GM18502 (cell line): Measurements from ENCODE around the gene CHAC1.

Experiments
- ATAC-seq: cut with Tn5 transposase; IDR thresholded peaks from one replicate; pipeline ENCODE4 v1.9.1; 2021; ENCODE audit warnings: mild to moderate bottlenecking; ENCODE audit not compliant: unreplicated experiment, poor library complexity

Gene CHAC1

DNA sequence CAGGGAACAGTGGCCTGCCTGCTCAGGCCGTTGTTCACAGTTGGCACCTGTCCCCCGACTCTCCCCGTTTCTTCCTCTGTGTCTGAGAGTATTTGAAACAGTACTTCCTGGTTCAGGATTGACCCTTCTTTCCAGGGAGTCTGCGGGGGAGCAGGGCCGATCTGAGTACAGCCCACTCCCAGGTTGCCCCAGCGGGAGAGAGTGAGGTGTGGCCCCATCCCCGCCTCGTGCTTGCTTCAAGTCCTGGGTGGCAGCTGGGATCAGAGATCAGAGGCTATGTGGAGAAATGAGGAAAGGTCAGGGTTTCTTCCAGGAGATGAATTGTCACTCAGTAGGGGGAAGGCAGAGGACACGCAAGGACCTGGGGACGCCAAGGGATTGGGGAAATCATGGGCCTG, 30.7 kb upstream of the CHAC1 start:
- no peak for ATAC-seq

DNA sequence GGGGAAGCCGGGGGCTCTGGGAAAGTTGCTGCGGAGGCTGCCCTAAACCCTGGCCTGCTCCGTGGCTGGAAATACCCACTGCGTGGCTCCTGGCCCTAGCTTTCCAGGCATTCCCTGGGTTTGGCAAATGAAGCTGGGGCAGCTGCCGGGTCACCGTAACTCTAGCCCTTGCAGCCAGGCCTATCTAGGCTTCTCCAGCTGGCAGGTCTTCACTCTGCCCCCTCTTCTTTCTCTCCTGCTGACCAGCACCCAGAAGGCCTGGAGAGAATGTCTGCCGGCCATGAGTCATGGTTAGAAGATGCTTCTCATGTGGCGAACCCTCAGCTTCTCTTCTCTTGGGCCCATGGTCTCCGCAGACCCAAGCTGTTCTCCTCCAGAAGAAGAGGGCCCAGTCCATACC, 29.7 kb upstream of the CHAC1 start:
- ATAC-seq = no peak

DNA sequence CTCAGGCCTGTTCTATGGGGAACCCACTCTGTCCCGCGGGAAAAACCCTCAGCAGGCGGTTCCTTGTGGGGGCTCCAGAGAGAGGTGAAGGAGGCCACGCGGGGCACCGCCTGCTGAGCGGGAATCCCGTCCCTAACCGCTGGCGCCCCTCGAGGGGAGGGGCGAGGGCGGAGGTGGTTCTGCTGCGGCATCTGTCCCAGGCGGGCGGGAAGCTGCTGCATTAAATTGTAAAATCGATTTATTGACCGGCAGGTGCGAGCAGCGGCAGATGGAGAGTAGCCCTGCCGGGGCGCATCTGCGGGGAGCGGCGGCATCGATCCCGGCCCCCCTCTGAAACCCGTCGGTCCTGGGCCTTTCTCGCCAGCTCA, 27.8 kb upstream of the CHAC1 start:
- no peak for ATAC-seq

DNA sequence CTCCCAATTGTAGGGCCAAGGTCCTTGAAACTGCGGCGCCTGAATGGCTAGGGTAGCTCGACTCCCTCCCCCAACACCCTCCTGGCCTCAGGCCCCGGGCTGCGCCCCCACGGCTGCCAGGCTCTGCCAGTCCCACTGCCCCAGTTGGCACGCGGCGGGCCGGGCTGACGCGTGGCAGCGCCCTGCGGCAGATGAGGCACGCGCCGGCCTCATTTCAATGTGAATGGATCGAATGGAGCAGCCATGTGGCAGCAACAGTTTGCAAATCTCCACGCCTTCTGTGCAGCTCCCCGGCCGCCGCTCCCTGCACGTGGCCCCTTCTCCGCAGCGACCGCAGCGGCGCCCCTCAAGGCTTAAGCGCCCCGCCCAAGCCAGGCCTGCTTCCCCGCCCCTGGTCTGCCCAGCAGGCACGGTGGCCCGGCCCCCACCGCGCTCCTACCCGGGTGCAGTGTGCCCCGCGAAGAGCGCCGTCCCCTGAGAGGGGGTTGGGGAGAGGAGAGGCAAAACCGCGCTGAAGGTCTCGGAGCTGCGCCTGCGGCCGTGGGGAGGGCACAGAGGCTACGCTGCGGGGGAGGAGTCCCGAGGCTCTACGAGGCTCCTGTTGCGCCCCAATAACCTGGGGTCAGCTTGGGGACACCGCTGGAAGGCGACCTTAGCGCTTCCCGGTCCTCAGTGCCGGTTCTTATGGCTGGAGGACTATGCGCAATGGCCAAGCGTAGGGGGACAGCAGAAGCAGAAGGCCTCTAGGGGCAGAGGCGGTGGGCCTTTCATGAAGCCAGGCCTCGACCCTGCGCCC, 27.2 kb upstream of the CHAC1 start:
- ATAC-seq = no peak

DNA sequence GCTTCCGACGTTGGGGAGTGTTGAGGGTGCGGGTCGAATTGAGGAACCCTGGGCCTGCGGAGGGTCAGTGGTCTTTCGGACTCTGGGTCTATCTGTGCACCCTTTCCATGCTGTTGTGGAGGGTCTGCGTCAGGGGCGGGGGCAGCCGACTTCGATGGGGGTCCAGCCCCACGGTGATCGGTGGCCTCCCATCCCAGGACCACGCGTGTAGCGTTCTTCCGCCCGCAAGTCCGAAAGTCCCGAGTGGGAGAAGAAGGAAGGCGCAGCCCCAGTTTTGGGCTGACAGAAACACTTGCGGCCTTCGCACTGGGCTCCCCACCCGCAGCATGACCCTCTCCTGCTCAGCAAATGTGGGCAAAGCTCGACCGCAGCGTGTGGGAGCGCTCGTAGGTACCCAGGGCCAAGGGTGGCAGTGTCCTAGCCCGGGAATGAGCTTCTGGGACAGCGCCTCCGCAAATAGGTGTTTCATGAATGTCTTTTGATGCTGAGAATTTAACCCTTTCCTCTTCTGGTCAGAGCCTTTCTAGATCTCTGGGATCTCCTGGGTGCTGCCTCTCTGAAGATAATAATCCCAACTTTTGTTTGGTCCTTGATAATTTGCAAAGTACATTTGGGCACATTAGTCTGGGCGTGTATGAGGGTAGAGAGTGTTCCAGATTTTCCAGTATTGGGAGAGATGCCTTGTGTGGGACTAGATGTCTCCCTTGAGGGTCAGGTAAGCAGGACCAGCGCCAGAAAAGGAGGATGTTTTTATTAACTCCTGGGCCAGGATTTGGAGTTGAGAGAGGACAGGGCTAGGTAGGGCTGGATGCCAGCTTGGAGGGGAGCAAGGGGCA, 26.4 kb upstream of the CHAC1 start:
- ATAC-seq = no peak

DNA sequence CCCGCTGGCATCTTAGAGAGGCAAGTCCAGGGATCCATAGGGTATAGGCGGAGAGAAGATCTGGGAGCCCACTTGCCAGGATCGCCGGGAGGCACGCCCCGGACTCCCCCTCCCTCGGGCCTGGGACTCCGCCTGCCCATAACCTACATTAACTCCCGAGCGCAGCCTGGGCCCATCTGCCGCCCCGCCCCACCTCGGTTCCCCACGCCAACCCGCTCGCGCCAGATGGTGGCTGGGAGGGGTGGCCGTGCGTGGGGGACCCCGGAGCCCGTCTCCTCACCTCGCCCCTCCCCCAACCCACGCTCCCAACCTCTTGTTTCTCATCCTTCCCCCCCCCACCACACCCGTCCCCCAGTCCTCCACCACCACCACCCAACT, 25.8 kb upstream of the CHAC1 start:
- ATAC-seq = no peak

DNA sequence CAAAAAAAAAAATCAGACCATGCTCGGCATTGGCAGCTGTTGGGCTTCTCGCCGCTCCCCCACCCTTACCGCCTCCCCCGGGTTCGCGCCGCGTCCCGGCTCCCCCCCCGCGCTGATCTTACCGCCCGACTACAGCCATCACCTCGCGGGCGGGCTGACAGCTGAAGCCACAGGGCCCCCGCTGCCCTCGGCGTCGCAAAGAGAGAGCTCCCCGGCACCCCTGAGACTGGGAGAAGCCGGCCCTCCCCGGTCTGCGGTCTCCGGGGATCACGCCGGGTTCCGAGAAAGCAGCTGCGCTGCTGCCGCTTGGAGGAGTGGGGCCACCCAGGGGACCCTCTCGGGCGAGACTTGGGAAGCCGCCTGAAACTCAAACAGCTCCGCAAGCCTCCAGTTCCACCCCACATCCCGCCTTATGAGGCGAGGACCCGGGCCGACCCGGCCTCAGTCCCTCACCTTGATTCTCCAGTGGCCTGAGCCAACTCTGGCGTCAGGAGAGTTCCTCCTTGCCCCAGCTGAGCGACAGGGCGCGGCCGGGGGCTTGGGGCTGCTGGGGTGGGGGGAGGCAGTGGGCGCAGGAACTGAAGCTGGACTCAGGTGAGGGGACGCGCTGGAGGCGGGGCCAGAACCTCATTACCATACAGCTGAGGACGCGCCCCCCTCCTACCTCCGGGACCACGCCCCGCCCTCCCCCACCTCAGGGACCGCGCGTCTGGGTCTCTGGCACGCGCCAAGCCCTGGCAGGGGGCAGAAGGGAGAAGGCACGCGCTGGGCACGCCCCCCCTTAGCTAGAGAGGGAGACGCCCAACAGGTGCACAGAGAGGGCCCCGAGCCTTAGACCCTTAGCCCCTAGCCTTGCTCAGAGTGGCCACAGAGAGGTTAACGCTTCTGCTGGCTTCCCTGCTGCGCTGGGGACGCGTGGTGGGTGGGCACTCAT, 25.1 kb upstream of the CHAC1 start:
- no peak for ATAC-seq

DNA sequence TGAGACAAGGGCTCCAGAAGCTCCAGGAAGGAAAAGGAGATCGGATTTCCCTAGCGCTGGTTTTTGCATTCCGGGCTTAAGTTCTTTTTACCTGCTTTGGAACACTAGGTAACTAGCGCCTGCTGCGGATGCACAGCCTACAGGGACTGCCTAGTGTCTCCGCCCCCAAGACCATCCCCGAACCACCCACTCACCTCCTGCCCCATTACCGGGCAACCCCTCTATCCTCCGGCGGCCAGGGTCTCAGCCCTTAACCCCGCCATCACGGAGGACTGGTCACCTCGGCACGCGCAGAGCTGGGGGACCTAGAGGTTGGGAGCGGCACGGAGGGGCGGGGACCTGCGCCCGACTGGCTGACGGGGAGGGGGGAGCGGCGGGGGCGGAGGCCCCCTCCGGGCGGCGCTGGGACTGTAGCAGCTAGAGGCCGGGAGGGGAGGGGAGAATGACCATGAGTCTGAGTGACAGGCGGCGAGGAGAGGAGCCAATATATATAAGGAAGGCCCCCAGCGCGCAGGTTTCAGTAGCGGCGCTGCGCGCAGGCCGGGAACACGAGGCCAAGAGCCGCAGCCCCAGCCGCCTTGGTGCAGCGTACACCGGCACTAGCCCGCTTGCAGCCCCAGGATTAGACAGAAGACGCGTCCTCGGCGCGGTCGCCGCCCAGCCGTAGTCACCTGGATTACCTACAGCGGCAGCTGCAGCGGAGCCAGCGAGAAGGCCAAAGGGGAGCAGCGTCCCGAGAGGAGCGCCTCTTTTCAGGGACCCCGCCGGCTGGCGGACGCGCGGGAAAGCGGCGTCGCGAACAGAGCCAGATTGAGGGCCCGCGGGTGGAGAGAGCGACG, 24.2 kb upstream of the CHAC1 start, which contains the start of gene DLL4:
TSS of gene DLL4 (plus strand) at position 520 of the 839 bp plus-strand sequence. CDS start 329 bp downstream, outside the sequence.
- no peak for ATAC-seq

DNA sequence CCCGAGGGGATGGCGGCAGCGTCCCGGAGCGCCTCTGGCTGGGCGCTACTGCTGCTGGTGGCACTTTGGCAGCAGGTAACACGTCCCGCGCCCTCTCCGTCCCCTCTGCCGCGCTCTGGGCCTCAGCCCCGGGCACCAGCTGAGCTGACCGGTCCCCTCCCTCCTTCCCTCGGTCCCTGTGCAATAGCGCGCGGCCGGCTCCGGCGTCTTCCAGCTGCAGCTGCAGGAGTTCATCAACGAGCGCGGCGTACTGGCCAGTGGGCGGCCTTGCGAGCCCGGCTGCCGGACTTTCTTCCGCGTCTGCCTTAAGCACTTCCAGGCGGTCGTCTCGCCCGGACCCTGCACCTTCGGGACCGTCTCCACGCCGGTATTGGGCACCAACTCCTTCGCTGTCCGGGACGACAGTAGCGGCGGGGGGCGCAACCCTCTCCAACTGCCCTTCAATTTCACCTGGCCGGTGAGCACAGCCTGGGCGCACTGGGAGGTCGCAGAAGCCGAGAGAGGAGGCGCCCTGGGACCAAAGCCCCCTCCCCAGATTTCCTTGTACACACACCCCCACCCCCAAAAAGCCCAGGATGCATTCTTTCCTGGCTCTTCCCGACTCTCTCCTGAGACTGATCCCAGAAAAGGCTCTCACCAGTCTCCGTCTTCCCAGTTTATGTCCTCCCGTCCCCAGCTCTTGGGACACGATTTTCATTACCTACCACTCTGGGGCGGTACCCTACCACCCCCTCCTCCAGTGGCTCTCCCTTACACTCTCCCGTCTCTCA, 23.4 kb upstream of the CHAC1 start:
- no peak for ATAC-seq

DNA sequence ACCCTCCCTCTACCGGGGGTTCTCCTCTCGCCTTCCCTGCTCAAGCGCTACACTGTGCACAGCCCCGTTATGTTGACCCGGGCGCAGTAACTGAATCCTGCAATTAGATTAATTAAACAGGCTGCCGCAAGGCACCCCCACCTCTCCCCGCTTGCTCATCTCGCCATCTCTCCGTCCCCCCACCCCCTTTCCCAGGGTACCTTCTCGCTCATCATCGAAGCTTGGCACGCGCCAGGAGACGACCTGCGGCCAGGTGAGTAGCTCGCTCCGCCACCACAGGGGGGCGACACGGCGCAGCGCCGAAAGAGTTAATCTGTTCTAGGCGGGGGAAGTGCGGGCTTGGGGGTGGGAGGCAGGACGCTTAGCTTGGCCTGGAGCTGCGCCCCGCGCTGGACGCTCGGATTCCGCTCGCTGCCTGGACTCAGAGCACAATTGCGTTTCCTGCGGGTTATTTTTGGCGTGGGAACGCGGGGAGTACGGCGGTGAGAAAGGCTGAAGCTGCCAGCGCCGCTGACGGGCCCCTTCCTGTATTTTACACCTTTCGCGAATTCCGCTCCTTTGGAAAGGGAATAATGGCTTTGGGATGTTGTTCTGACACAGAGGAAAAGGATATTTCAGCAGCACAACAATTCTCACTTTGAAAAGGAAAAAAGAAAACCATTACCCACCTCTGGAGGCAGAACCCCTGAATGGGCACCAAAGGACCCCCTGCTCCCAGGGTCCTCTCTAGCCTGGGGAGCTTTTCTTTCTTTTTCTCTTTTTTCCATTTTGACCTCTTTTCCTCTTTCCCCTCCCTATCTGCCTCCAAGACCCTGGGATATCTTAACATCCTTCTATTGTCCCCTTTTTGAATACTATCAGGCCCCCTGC, 22.6 kb upstream of the CHAC1 start:
- ATAC-seq = no peak

DNA sequence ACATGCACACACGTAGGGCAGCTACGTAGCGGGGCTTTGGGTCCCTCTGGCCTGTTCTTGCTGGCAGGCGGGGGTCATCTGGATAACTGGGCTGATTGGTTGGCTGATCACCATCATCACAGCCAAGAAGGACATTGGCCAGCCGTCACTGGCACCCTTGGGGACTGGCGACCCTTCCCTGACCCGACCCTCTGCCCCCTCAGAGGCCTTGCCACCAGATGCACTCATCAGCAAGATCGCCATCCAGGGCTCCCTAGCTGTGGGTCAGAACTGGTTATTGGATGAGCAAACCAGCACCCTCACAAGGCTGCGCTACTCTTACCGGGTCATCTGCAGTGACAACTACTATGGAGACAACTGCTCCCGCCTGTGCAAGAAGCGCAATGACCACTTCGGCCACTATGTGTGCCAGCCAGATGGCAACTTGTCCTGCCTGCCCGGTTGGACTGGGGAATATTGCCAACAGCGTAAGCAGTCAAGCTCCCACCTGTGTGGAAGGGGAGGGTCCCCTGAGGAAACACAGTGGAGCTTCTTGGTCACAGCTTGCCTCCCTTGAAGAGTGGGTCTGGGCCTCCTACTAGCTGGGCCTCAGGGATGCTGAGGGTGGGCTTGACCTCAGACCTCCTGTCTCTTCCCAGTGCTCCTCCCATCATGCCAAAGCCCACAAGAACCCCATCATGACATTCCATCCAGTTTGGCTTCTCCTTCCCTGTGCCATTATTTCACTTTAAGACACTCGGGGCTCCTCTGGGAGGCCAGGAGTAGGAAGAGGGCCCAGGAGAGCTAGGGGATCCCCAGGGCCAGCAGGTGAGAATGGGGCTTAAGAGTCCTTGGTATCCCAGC, 21.8 kb upstream of the CHAC1 start:
- ATAC-seq = no peak

DNA sequence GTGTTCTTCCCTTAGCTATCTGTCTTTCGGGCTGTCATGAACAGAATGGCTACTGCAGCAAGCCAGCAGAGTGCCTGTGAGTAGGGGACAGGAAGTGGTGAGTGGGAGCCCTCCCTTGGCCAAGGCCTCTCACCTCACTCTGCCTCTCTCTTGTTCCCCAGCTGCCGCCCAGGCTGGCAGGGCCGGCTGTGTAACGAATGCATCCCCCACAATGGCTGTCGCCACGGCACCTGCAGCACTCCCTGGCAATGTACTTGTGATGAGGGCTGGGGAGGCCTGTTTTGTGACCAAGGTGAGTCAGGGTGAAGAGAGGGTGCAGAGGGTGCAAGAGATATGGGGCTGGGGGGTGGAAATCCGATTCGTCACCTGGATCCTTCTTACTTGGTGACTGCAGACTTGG, 21.1 kb upstream of the CHAC1 start:
- no peak for ATAC-seq

DNA sequence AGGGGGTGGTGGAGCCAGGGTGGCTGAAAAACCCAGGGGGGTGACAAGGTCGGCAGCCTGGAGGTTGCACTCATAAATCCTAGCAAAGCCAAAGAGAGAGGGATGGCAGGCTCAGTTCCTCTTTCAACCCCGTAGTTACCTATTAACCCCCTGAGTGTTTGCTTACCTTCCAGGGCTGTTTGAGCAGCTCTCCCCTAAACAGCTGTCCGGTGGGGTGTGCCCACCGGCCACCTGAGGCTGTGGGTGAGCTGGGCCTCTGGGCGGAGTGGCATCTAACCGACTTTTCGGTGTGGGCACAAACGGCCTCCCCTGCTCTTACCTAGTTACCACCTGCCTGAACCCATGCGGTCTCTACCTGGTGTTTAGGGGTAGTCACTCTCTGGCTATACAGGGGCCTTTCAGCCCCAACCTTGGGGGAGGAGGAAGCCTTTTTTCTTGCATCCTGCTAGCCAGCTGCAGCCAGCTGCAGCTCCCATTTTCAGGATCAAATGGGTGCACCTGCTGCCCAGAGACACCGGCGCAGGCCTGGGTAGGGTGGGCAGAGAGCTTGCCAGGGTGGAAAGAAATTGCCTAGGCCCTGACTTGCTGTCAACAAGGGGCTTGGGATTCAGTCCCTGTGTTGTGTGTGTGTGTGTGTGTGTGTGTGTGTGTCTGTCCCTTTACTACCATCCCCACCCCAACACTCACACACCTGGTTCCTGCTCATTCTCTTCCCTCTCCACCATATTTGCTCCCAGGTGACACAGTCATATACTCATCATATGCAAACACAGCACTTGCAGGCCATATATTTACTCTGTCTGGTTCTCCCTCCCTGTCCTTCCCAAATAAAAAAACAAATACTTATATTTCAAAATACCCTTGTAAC, 20.4 kb upstream of the CHAC1 start:
- no peak for ATAC-seq

DNA sequence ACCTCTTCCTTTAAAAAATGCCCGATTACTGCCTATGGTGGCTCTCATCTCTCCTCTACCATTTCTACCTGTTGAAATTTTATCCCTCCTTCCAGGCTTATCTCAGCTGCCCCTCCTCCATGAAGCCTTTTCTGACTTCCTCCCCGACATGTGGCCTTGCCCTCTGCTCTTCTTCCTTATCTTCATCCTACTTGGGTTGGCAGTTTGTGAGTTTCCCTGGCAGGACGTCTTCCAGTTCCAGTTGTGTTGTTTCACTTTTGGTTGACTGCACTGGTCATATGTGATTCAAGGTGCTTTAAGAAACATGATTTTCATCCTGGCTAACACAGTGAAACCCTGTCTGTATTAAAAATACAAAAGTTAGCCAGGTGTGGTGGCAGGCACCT, 19.8 kb upstream of the CHAC1 start:
- ATAC-seq = no peak

DNA sequence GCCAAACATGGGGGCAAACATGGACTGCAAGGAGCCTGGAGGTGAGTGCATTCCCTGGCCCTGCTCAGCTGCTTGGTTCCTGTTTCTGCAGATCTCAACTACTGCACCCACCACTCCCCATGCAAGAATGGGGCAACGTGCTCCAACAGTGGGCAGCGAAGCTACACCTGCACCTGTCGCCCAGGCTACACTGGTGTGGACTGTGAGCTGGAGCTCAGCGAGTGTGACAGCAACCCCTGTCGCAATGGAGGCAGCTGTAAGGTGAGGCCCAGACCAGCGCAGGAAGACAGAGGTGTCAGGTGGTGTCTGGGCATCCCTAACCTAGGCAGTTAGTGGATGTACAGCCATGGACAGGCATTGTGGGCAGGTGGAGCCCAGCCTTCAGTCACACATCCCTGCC, 18.8 kb upstream of the CHAC1 start:
- ATAC-seq = no peak

DNA sequence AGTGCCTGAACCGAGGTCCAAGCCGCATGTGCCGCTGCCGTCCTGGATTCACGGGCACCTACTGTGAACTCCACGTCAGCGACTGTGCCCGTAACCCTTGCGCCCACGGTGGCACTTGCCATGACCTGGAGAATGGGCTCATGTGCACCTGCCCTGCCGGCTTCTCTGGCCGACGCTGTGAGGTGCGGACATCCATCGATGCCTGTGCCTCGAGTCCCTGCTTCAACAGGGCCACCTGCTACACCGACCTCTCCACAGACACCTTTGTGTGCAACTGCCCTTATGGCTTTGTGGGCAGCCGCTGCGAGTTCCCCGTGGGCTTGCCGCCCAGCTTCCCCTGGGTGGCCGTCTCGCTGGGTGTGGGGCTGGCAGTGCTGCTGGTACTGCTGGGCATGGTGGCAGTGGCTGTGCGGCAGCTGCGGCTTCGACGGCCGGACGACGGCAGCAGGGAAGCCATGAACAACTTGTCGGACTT, 17.0 kb upstream of the CHAC1 start:
- no peak for ATAC-seq
